WTC11 (cell line): ENCODE results near the gene FAH.

Experiments
- ATF6 ChIP-seq: sonication (generic); formaldehyde crosslinking; IDR thresholded peaks from 2 replicates; pipeline ENCODE4 v1.8.1; 2023; ENCODE audit warnings: mild to moderate bottlenecking, missing genetic modification reagents
- CTCF ChIP-seq: fragments of 200-600 bp; IDR thresholded peaks from 2 replicates; pipeline ENCODE4 v1.8.0; 2022; ENCODE audit warnings: antibody characterized with exemption
- E2F4 ChIP-seq: sonication (generic); formaldehyde crosslinking; IDR thresholded peaks from 2 replicates; pipeline ENCODE4 v1.8.1; 2022; ENCODE audit warnings: low read depth, mild to moderate bottlenecking, moderate library complexity, missing genetic modification reagents, borderline replicate concordance
- ETV6 ChIP-seq: sonication (generic); formaldehyde crosslinking; IDR thresholded peaks from 2 replicates; pipeline ENCODE4 v1.8.1; 2022; ENCODE audit warnings: mild to moderate bottlenecking, missing genetic modification reagents
- IRF2 ChIP-seq: sonication (generic); formaldehyde crosslinking; IDR thresholded peaks from 2 replicates; pipeline ENCODE4 v1.8.0; 2022; ENCODE audit warnings: low read depth, missing genetic modification reagents, borderline replicate concordance
- JUN ChIP-seq: sonication (generic); formaldehyde crosslinking; IDR thresholded peaks from 2 replicates; pipeline ENCODE4 v1.8.0; 2023; ENCODE audit warnings: mild to moderate bottlenecking, missing genetic modification reagents
- MLX ChIP-seq: sonication (generic); formaldehyde crosslinking; IDR thresholded peaks from 2 replicates; pipeline ENCODE4 v1.8.1; 2023; ENCODE audit warnings: mild to moderate bottlenecking, missing genetic modification reagents, moderate library complexity
- NFE2L1 ChIP-seq: sonication (generic); formaldehyde crosslinking; IDR thresholded peaks from 2 replicates; pipeline ENCODE4 v1.8.1; 2023; ENCODE audit warnings: missing genetic modification reagents
- TEAD4 ChIP-seq: sonication (generic); formaldehyde crosslinking; IDR thresholded peaks from 2 replicates; pipeline ENCODE4 v1.8.0; 2022; ENCODE audit warnings: mild to moderate bottlenecking, missing genetic modification reagents
- USF2 ChIP-seq: sonication (generic); formaldehyde crosslinking; IDR thresholded peaks from 2 replicates; pipeline ENCODE4 v1.8.1; 2023; ENCODE audit warnings: mild to moderate bottlenecking, missing genetic modification reagents, moderate library complexity
- ZNF263 ChIP-seq: sonication (generic); formaldehyde crosslinking; IDR thresholded peaks from 2 replicates; pipeline ENCODE4 v1.8.1; 2022; ENCODE audit warnings: low read depth, mild to moderate bottlenecking, moderate library complexity, missing genetic modification reagents
- ZNF317 ChIP-seq: sonication (generic); formaldehyde crosslinking; IDR thresholded peaks from 2 replicates; pipeline ENCODE4 v1.8.1; 2023; ENCODE audit warnings: low read depth, mild to moderate bottlenecking, moderate library complexity, missing genetic modification reagents, borderline replicate concordance
- ZNF416 ChIP-seq: fragments of 250-450 bp; sonication (Bioruptor Pico); IDR thresholded peaks from 2 replicates; pipeline ENCODE4 v1.9.0; 2021; ENCODE audit warnings: mild to moderate bottlenecking, inconsistent platforms

- TF ChIP-seq CTCF = no peak
- TF ChIP-seq TEAD4 = no peak
- no peak for TF ChIP-seq E2F4 (CRISPR knock-in tag)
- TF ChIP-seq ETV6 (CRISPR knock-in tag) = no peak
- TF ChIP-seq MLX (CRISPR knock-in tag) = no peak
- no peak for TF ChIP-seq IRF2 (CRISPR knock-in tag)
- TF ChIP-seq ZNF317 (CRISPR knock-in tag) = no peak
- TF ChIP-seq NFE2L1 (CRISPR knock-in tag) = no peak
- no peak for TF ChIP-seq JUN (CRISPR knock-in tag)
- TF ChIP-seq ATF6 (CRISPR knock-in tag) = no peak
- no peak for TF ChIP-seq ZNF263
- no peak for TF ChIP-seq ZNF416
- no peak for TF ChIP-seq USF2 (CRISPR knock-in tag)
Measured at GRCh38 chr15:80199366-80199765, 46.6 kb downstream of the FAH start.
